MM.1S (cell line): Measurements from ENCODE around the gene DDX10.

Experiments
- DNase-seq: peaks from one replicate; pipeline ENCODE4 v3.0.0-alpha.2; 2015
- H2AFZ ChIP-seq: fragments of 300-600 bp; sonication (generic); 2 replicates; pipeline ENCODE4 v1.6.0; 2016; ENCODE audit warnings: antibody characterized with exemption, low read length
- H3F3A ChIP-seq: fragments of 300-600 bp; sonication (generic); 2 replicates; pipeline ENCODE4 v1.6.1; 2016; ENCODE audit warnings: mild to moderate bottlenecking, antibody characterized with exemption, low read length, moderate library complexity, mixed read lengths; ENCODE audit not compliant: insufficient read depth
- H3K27ac ChIP-seq: fragments of 300-600 bp; sonication (generic); 2 replicates; pipeline ENCODE4 v1.5.1; 2016; ENCODE audit warnings: mild to moderate bottlenecking, low read length
- H3K27me3 ChIP-seq: fragments of 300-600 bp; sonication (generic); replicated peaks from 2 replicates; pipeline ENCODE4 v1.6.0; 2016; ENCODE audit warnings: low read length; ENCODE audit not compliant: insufficient read depth
- H3K36me3 ChIP-seq: fragments of 300-600 bp; sonication (generic); replicated peaks from 2 replicates; pipeline ENCODE4 v1.6.1; 2016; ENCODE audit warnings: mild to moderate bottlenecking, low read length, mixed read lengths; ENCODE audit not compliant: insufficient read depth
- H3K4me1 ChIP-seq: fragments of 300-600 bp; sonication (generic); 2 replicates; pipeline ENCODE4 v1.6.1; 2016; ENCODE audit warnings: low read length, mixed read lengths
- H3K4me2 ChIP-seq: fragments of 300-600 bp; sonication (generic); 2 replicates; pipeline ENCODE4 v1.6.0; 2016; ENCODE audit warnings: low read depth, low read length
- H3K4me3 ChIP-seq: fragments of 300-600 bp; sonication (generic); 2 replicates; pipeline ENCODE4 v1.5.1; 2016; ENCODE audit warnings: low read length, mixed read lengths
- H3K79me2 ChIP-seq: fragments of 300-600 bp; sonication (generic); 2 replicates; pipeline ENCODE4 v1.6.1; 2016; ENCODE audit warnings: mixed run types, low read length, mixed read lengths
- H3K9ac ChIP-seq: fragments of 300-600 bp; sonication (generic); 2 replicates; pipeline ENCODE4 v1.6.1; 2016; ENCODE audit warnings: low read length, mixed read lengths
- H3K9me2 ChIP-seq: fragments of 300-600 bp; sonication (generic); replicated peaks from 2 replicates; pipeline ENCODE4 v1.6.1; 2016; ENCODE audit warnings: mild to moderate bottlenecking, low read length, mixed read lengths; ENCODE audit not compliant: insufficient read depth
- H3K9me3 ChIP-seq: fragments of 300-600 bp; sonication (generic); replicated peaks from 2 replicates; pipeline ENCODE4 v1.6.1; 2016; ENCODE audit warnings: mild to moderate bottlenecking, low read length, mixed read lengths; ENCODE audit not compliant: insufficient read depth
- H4K20me1 ChIP-seq: fragments of 300-600 bp; sonication (generic); 2 replicates; pipeline ENCODE4 v1.6.1; 2016; ENCODE audit warnings: mild to moderate bottlenecking, low read length, moderate library complexity, mixed read lengths; ENCODE audit not compliant: insufficient read depth
- EZH2 ChIP-seq: fragments of 300-600 bp; sonication (generic); optimal IDR thresholded peaks from 2 replicates; pipeline ENCODE3; 2017; ENCODE audit warnings: low read depth, mild to moderate bottlenecking, antibody characterized with exemption, low read length, mixed read lengths
- EZH2phosphoT487 ChIP-seq: fragments of 300-600 bp; sonication (generic); IDR thresholded peaks from 2 replicates; pipeline ENCODE4 v1.6.1; 2018; ENCODE audit warnings: antibody characterized with exemption, low read length
- TF ChIP-seq, protein P1 (sequence below): fragments of 300-600 bp; sonication (generic); IDR thresholded peaks from 2 replicates; pipeline ENCODE4 v1.5.1; 2016; ENCODE audit warnings: antibody characterized with exemption, low read length, mixed read lengths

Gene DDX10

GRCh38 chr11:108786281-108786990 lies 121.6 kb downstream of the DDX10 start:
- H3K27me3 ChIP-seq = no peaks in the 10 kb centered on the region
- no peaks in the 10 kb centered on the region for H3K36me3 ChIP-seq
- no peak overlapping the region for H3K4me2 ChIP-seq
- no peak overlapping the region for H3K27ac ChIP-seq
- no peaks in the 10 kb centered on the region for H3K4me1 ChIP-seq
- peaks cover 46% of the 10 kb centered on the region for H3K79me2 ChIP-seq
- H3K4me3 ChIP-seq = no peak overlapping the region
- no peaks in the 10 kb centered on the region for H3K9me2 ChIP-seq
- H2AFZ ChIP-seq = no peak overlapping the region
- TF ChIP-seq EZH2 (no peak), EZH2phosphoT487 (no peak)
- TF ChIP-seq, protein P1, sequence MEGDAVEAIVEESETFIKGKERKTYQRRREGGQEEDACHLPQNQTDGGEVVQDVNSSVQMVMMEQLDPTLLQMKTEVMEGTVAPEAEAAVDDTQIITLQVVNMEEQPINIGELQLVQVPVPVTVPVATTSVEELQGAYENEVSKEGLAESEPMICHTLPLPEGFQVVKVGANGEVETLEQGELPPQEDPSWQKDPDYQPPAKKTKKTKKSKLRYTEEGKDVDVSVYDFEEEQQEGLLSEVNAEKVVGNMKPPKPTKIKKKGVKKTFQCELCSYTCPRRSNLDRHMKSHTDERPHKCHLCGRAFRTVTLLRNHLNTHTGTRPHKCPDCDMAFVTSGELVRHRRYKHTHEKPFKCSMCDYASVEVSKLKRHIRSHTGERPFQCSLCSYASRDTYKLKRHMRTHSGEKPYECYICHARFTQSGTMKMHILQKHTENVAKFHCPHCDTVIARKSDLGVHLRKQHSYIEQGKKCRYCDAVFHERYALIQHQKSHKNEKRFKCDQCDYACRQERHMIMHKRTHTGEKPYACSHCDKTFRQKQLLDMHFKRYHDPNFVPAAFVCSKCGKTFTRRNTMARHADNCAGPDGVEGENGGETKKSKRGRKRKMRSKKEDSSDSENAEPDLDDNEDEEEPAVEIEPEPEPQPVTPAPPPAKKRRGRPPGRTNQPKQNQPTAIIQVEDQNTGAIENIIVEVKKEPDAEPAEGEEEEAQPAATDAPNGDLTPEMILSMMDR = no peak
- DNase-seq = no peak
- no peaks in the 10 kb centered on the region for H3K9me3 ChIP-seq
- H3F3A ChIP-seq = no peaks in the 10 kb centered on the region
- no peak overlapping the region for H3K9ac ChIP-seq
- H4K20me1 ChIP-seq = no peaks in the 10 kb centered on the region

GRCh38 chr11:108787105-108787504 lies 122.2 kb downstream of the DDX10 start:
- Histone ChIP-seq H3F3A (no peaks in the 10 kb centered on the region), H3K4me1 (no peaks in the 10 kb centered on the region), H3K36me3 (no peaks in the 10 kb centered on the region), H3K9me2 (no peaks in the 10 kb centered on the region), H3K4me3 (no peak overlapping the region), H3K4me2 (no peak overlapping the region), H3K27ac (no peak overlapping the region), H3K79me2 (peaks cover 46% of the 10 kb centered on the region), H2AFZ (no peak overlapping the region), H3K27me3 (no peaks in the 10 kb centered on the region), H3K9ac (no peak overlapping the region), H4K20me1 (no peaks in the 10 kb centered on the region), H3K9me3 (no peaks in the 10 kb centered on the region)
- no peak for DNase-seq
- no peak for TF ChIP-seq EZH2
- TF ChIP-seq EZH2phosphoT487 = no peak
- TF ChIP-seq, protein P1 = no peak

GRCh38 chr11:108788565-108789199 lies 123.8 kb downstream of the DDX10 start:
- H3K36me3 ChIP-seq = no peaks in the 10 kb centered on the region
- no peak overlapping the region for H3K4me2 ChIP-seq
- no peaks in the 10 kb centered on the region for H3K9me2 ChIP-seq
- H3K79me2 ChIP-seq = peaks cover 41% of the 10 kb centered on the region
- H3K4me1 ChIP-seq = no peaks in the 10 kb centered on the region
- DNase-seq = peak; percentile 30
- H4K20me1 ChIP-seq = no peaks in the 10 kb centered on the region
- no peak overlapping the region for H3K4me3 ChIP-seq
- TF ChIP-seq, protein P1 = peak; percentile 54
- no peak for TF ChIP-seq EZH2phosphoT487
- H3K27ac ChIP-seq = no peak overlapping the region
- no peak overlapping the region for H3K9ac ChIP-seq
- no peak overlapping the region for H2AFZ ChIP-seq
- no peaks in the 10 kb centered on the region for H3K27me3 ChIP-seq
- no peaks in the 10 kb centered on the region for H3F3A ChIP-seq
- no peaks in the 10 kb centered on the region for H3K9me3 ChIP-seq
